HG02763 (cell line): ENCODE data around the gene MROH7.

Source experiments
- ATAC-seq: cut with Tn5 transposase; IDR thresholded peaks from one replicate; pipeline ENCODE4 v1.9.1; 2021; ENCODE audit warnings: mild to moderate bottlenecking, moderate library complexity; ENCODE audit not compliant: unreplicated experiment

The MROH7 gene

DNA sequence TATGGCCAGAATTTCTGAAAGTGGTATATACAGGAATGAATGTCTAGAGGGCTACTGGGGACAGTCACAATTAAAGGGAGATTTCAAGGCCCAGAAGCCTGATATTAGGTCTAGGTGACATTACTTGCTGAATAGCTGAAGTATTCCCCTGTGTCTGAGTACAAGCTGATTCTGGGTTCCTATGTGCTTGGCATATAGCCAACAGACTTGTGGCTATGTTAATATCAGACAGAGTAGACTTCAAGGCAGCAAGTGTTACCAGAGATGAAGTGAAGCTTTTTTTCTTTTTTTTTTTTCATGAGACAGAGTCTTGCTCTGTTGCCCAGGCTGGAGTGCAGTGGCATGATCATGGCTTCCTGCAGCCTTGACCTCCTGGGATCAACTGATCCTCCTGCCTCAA is 82.4 kb downstream of the MROH7 start:
- no peak for ATAC-seq

DNA sequence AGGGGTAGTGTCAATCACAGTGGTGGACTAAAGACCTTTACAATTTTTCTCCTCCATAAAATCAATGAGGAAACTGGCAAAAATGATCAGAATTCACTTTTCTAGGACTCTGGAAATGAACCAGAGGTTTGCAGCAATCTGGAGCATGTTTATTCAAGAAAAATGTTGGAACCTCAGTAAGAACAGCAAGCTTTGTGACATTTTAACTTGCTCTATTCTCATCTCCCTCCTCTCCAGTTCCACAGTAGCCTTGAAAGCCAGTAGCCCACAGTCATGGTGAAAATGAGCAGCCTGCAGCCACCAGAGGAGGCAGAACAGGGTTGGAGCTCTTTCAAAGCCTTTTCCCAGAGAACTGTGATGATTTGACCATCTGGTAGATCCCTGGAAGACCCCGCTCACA is 83.2 kb downstream of the MROH7 start:
- ATAC-seq: no peak

DNA sequence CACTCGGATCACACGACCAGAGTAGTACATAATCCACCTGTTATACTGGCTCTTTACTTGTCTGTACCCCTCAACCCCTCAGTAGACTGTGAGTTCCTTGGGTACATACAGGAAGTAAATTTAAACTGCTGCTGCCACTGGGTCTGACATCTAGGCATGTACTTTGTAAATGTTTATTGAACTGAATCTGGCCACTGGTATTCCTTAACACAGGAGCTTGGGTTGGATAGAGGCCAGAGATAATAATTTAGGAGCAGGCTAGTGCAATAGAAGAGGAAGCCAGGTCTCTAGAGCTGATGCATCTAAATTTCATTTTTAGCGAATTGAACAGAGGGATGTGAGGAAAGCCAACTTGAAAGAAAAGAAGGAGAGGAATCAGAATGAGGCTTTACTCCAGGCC is 86.4 kb downstream of the MROH7 start:
- no peak for ATAC-seq

DNA sequence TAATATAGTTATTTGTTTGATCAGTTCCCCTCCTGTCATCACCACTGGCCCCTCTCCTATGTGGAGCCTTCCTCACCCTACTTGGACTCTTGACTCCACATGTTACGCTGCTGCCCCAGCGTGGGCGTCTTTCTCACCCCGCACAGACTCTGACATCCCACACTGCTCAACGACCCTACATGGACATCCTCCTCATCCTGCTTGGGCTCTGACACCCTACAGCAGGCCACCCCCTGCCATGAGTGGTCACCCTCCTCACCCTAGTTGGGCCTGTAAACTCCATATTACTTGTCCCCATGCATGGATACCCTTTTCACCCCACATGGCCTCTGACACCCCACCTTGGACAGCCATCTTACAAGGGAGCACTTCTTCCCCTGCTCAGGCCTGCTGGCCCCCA is 95.1 kb downstream of the MROH7 start:
- ATAC-seq: no peak

DNA sequence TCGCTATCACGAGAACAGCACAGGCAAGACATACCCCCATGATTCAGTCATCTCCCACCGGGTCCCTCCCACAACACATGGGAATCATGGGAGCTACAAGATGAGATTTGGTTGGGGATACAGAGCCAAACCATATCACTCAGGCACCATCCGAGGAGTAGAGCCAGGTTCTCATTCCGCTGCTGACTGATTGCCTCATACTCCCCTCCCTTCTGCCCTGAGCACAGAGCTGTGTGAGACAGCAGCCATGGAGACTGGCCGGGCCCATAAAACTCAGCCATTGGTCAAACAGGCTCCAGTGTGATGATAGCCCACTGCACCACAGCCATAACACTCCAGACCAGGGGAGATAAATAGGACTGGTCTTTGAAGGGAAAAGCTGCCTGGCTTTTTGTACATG is 96.7 kb downstream of the MROH7 start:
- no peak for ATAC-seq

DNA sequence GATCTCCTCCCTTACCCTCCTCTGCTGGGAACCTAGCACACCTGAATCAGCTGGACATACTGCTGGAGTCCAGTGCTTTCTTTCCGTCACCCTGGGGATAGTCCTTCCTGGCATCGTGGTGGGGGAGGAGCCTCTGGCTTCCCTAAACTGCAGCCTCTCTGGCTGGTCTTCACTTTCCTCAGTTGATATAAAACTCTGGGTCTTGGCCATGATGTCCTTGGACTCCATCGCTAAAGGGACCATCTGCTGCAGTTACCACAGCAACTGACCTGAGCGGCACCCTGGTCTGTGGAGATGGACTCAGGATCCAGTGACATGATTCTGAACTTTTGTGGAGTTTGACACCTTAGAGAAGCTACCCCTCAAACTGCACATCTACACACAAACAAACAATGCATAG is 99.9 kb downstream of the MROH7 start:
- no peak for ATAC-seq

DNA sequence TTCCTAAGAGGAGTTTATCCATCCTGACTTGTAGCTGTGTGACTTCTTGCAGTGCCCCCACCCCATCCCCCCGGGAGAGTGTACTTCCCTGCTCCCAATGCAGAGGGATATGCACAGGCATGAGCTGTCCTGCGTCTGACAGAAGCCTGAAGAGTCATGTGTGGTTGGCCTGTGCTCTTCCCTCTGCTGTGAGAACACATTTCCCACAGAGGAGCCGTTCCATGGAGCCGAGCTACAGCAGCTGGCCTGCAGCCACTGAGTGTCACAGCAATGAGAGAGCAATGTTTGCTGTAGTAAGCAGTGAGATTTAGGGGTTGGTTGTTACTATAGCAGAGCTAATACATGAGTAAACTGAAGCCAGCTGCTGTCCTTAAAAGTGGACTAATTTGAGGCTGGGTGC is 100.7 kb downstream of the MROH7 start:
- ATAC-seq: no peak

DNA sequence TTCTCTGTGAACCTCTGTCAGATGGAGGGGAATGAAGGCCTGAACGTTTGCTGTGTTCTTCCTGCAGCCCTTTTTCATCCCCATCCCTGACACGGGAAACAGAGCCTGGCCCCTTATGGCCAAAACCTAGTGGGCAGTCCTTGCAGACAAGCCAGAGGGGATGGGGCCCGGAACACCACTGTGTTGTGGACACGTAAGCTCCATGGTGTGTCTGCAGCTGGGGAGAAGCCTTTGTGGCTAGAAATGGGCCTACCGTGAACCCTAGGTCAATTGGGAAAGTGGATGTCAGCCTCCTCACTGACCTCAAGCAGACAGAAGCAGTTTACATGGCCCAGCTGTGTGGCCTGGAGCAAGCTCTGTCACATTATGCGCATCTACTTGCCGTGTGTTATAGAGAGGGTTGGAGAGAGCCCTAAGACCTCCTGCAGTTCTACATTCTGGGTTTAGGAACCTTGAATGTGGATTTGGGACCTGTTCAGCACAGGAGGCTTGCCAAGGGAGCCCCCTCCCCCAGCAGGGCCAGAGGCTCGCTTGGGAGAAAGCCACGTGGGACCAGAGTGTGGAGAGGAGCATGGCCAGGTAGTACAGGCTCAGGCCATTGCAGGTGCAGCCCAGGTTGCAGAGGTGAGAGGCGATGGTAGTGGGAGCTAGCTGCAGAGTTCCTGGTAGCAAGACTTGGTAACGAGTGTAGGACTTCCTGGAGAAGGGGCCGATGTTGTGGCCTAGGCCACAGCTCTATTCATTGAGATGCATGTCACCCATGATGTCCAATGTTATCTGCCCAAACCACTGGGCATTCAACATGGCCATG is 102.0 kb downstream of the MROH7 start:
- ATAC-seq: no peak

DNA sequence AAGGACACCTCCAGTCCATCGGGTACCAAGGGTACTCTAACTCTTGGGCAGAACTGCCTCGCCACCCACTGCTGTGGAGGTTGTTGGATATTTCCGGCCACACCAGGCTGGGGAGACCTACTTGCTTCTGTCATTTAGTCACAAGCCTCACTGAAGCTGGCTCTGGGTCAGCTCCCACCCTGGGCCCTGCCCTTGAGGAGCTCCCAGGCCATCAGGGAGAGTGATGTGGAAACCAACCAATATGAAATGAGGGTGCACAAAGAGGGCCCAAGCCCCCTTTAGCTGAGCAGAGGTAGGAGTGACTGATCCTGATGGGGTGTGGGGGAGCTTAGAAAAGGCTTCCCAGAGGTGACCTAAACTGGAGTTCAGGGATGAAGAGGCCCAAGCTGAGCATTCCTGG is 103.1 kb downstream of the MROH7 start:
- ATAC-seq: no peak

DNA sequence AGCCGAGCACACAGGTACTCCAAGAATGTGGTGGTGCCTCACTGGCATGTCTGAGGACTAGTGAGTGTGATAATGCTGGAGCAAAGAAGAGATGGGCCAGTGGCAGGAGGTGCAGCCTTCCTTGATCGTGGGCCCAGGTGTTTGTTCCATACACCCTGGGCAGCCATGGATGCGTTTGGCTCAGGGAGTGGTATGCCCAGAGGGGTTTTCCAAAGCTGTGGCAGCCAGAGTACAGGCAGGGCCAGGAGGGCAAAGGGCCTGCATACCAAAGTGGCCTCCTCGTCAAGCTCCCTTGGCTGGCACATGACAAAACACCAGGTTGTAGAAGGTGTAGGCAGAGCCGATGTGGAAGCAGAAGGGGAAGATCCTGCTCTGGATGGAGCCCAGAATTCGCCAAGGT is 103.7 kb downstream of the MROH7 start:
- no peak for ATAC-seq

DNA sequence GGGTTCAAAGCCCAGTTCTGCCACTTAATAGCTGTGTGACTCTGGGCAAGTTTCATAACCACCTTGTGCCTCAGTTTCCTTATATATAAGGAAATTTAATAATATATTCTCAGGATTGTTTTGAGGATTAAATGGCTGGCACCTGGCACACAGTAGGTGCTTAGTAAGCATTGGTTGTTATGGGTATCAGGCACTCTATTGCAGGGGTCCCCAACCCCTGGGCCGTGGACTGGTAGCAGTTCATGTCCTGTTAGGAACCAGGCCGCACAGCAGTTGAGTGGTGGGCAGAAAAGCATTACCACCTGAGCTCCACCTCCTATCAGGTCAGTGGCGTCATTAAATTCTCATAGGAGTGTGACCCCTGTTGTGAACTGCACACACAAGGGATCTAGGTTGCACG is 104.3 kb downstream of the MROH7 start:
- no peak for ATAC-seq

DNA sequence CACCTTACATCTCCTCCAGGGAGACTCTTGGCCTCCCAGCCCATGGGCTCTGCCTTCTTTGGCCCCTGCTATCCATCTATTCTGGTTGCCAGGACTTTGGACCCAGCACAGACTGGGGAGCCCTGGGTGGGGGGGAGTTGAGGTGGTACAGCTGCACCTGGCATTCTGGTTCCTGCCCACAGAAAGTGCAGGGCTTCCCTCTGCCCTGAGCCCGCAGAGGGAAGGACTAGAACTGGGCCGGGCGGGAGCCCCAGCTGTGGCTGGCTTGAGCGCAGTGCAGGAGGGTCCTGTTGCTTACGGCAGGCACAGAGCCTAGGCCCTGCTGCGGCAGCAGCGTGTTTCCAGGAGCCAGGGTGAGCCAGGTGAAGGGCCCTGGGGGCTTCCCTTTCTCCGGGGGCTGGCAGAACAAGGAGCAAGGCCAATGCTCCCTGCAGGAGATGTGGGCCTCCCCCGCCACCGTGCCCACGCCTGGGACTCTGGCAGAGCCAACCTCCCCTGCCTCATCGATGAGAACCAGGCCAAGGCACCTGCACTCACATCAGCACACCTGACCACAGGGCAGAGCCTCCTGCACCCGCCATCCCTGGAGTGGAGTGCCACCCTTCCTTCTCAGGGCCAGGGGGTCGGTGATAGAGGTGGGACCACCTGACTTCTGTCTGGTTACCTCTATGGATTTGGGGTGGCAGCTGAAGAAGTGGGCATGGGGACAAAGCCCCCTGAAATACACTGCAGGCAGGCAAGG is 106.7 kb downstream of the MROH7 start:
- no peak for ATAC-seq

DNA sequence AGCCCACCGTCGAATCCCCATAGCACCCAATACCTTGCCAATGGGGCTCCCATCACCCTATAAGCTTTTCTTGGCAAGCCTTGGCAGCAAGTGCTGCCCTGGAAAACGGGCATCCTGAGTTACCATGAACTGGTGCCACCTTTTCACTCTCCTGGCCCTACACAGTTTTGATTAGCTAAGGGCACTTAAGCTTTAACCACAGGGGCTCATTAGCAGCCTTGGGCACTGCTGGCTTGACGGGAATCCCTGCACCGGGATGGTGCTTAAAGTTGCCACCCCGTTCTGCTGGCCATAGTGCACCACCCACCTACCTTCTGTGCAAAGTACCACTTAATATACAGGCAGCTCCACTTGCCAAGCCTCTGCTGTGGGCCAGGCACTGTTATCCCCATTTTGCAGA is 109.0 kb downstream of the MROH7 start:
- no peak for ATAC-seq

DNA sequence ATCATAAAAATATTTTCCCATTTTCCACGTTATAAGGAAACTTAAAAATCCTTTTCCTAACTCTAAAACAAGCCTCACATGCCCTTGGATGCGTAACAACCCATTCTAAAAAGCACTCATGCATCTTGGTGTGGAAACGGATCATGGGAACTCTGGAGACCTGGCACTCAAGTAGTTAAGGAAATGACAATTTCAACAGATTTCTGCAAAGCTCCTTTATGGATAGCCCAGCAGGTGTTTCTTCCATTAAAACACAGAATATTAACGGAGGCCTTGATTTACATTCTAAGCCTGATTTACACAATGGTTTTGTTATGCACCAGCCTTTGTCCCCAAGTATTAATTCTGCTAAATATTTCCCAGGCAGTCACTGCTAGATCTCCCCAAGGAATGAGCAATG is 109.8 kb downstream of the MROH7 start:
- ATAC-seq: no peak

DNA sequence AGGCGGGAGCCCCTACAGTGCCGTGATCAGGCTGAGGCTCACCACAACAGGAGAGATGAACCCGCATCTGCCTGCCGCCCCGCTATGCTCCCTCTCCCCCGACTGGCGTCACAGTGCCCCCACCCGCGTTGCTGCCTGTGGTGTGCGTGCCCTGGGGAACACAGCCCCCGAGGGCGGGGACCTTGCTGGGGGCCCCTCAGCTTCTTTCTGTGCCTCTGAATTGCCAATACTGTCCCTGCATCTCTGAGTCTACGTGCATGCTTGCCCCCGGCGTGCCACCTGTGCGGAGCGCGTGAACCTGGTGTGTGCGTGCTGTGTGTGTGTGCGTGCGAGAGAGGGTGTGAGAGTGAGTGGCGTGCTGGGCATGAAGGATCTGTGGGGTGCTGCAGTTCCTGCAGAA is 112.5 kb downstream of the MROH7 start:
- no peak for ATAC-seq

DNA sequence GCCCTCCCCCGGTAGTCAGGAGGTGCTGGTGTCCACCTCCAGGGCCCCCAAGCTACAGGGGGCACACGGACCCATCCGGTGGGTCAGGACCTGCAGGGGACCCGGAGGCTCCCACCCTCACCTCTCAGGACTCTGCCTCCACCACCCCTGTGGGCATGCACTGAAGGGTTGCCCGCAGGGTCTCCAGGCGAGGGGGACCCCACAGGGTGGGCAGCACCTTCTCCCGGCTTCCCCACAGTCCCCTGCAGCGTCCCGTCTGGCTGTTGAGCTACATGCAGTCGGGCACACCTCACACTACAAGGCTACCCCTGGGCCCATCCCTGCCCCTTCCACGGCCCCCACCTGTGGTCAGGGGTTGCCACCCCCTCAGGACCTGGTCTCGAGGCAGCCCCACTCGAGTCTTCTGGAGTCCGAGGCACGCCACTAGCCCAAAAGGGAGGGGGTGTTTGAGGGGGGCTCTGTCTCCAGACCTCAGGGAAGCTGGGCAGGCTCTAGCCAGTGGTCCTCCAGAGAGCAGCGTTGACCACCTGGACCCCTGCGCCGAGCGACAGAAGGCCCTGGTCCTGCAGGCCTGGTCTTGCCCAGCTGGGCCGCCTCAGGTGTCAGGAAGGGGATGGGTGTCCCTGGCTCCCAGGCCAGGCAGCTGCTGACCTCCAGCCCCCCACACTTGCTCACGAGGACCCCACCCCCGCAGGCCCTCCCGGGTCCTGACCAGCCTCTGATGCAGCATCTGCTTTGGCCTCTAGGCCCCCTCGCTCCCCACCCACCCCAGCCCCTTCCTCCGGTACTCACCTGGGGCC is 113.1 kb downstream of the MROH7 start:
- ATAC-seq: no peak

DNA sequence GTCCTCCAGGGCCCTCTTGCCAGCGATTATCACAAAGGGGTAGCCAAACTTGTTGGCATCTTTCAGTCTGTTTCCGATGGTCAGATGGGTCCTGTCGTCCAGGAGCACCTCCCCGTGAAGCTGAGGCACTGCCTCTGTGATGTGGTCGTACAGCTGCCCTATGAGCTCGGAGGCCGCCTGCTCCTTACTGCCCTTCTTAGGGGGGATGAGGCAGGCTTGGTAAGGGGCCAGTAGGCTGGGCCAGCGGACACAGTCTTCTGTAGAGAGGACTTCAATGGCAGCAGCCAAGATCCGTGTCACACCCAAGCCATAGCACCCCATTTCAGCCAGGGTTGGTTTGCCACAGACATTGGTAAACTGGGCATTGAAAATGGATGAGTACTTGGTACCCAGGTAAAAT is 116.2 kb downstream of the MROH7 start:
- ATAC-seq: no peak

DNA sequence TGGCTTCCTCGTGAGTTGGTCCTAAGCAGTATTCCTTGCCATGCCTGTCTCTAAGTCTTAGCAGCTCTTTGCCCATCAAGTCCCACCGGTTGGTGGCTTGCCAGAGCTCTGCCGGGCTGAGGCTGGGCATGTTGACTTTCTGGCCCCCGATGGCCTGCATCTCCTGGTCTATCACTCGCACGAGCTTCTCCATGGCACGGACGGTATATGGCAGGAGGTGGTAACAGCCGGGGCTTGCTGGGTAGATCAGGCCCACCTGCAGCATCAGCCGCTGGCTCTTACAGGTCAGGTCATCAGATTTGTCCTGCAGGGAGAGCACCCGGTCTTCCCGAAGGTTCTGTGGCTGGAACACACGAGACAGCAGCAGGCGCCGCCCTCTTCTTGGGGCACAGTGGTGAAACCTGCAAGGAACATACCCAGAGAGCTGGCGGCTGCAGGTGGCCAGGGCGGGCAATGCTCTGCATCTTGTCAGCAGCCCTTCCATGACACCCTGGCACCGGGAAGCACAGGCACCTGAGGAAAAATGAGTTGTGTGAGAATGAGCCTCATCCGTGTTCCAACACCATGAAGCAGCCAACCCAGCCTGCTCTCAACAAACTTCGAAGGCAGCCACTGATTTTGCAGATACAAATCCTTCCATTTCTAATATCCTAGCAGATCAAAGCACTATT is 117.2 kb downstream of the MROH7 start:
- no peak for ATAC-seq
